Measurements from ENCODE around the gene ZZZ3. TPM values are rescaled to one million over a fixed set of nuclear protein-coding genes. Genes with fewer than 3 reads are reported as not detected.

ZZZ3 gene
- total and polyA plus RNA-seq, 2 of the 13 experiments (the other 11 are each of a cell fraction or from before 2014, with no cell fraction given): 18.1 to 50.2 TPM

DNA sequence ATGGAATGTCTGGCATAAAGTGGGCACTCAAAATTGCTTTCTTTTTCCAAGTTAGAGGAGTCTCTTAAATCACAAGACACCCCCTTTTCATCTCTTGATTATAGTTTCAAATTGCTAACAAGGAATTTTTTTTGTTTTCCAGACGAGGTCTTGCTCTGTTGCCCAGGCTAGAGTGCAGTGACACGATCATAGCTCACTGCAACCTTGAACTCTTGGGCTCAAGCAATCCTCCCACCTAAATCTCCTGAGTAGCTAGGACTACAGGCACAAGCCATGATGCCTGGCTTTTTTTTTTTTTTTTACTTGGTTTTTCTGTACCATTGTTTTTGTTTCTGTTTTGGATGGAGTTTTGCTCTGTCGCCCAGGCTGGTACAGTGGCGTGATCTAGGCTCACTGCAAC, 20.8 kb downstream of the ZZZ3 start:
- Histone ChIP-seq H3K9ac (ENCODE audit: insufficient read depth, low read depth, low read length) (no peak overlapping the region), H3K27me3 (ENCODE audit: control insufficient read depth in 1 of 2, insufficient read depth in 2 of 2, low read length in 2 of 2) (no peaks in the 10 kb centered on the region), H3K27ac (ENCODE audit: extremely low read length, insufficient read depth, low read length) (no peak overlapping the region), H3K9me3 (ENCODE audit: low read length) (no peaks in the 10 kb centered on the region), H3K4me2 (ENCODE audit: low read depth, low read length) (no peak overlapping the region), H3K36me3 (replicated peaks in 1 of 2; ENCODE audit: control insufficient read depth in 1 of 2, insufficient read depth in 2 of 2, low read length in 2 of 2) (no peaks in the 10 kb centered on the region), H3K4me1 (ENCODE audit: insufficient read depth, low read length) (peaks cover 40% of the 10 kb centered on the region), H4K20me1 (ENCODE audit: insufficient read depth, low read length) (peaks cover 57% of the 10 kb centered on the region), H3K79me2 (ENCODE audit: insufficient read depth, low read length) (peaks cover 91% of the 10 kb centered on the region), H2AFZ (ENCODE audit: low read length) (no peak overlapping the region), H3K4me3 (replicated peaks in 1 of 3; ENCODE audit: insufficient read depth in 1 of 3, low read depth in 2 of 3, low read length in 3 of 3) (no peak overlapping the region)
- 64% methylated on average over 4 of the region's 4 CpGs for WGBS (ENCODE audit: low lambda C conversion rate)
- peak; percentile 95 for TF ChIP-seq ZNF121 (CRISPR knock-in tag; IDR thresholded peaks at IDR 0.05)
- TF ChIP-seq ZMYM4 (CRISPR knock-in tag; IDR thresholded peaks at IDR 0.05): 0 out of 2 replicates have a peak, but pooled peaks have one; percentile 14
- TF ChIP-seq RARA (CRISPR knock-in tag; IDR thresholded peaks at IDR 0.05): 0 out of 2 replicates have a peak, but pooled peaks have one; percentile 13
- TF ChIP-seq, protein P1, sequence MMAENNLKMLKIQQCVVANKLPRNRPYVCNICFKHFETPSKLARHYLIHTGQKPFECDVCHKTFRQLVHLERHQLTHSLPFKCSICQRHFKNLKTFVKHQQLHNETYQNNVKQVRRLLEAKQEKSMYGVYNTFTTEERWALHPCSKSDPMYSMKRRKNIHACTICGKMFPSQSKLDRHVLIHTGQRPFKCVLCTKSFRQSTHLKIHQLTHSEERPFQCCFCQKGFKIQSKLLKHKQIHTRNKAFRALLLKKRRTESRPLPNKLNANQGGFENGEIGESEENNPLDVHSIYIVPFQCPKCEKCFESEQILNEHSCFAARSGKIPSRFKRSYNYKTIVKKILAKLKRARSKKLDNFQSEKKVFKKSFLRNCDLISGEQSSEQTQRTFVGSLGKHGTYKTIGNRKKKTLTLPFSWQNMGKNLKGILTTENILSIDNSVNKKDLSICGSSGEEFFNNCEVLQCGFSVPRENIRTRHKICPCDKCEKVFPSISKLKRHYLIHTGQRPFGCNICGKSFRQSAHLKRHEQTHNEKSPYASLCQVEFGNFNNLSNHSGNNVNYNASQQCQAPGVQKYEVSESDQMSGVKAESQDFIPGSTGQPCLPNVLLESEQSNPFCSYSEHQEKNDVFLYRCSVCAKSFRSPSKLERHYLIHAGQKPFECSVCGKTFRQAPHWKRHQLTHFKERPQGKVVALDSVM (CRISPR knock-in tag; IDR thresholded peaks at IDR 0.05): no peak
- TF ChIP-seq SP4 (CRISPR knock-in tag; IDR thresholded peaks at IDR 0.05): no peak
- peak; percentile 53 for TF ChIP-seq HNF4A (CRISPR knock-in tag; IDR thresholded peaks at IDR 0.05)
- peak; percentile 59; the same call in 1 of the 2 replicates for TF ChIP-seq ZMYM3 (CRISPR knock-in tag; IDR thresholded peaks at IDR 0.05)
- TF ChIP-seq, protein P2, sequence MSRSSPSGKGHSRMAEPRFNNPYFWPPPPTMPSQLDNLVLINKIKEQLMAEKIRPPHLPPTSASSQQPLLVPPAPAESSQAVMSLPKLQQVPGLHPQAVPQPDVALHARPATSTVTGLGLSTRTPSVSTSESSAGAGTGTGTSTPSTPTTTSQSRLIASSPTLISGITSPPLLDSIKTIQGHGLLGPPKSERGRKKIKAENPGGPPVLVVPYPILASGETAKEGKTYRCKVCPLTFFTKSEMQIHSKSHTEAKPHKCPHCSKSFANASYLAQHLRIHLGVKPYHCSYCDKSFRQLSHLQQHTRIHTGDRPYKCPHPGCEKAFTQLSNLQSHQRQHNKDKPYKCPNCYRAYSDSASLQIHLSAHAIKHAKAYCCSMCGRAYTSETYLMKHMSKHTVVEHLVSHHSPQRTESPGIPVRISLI (CRISPR knock-in tag; IDR thresholded peaks at IDR 0.05; ENCODE audit: borderline replicate concordance): peak; percentile 47; the same call in 1 of the 2 replicates
- 0 out of 2 replicates have a peak, but pooled peaks have one; percentile 39 for TF ChIP-seq ZMYM2 (CRISPR knock-in tag; IDR thresholded peaks at IDR 0.05)
- BruUV-seq (replicated peaks): no TSS peak
- FAIRE-seq: peak; percentile 28
- in situ Hi-C loops (cut with HindIII; ENCODE audit: extremely low pct_ligation_motif_present, low pct_unique_long_range_greater_than_20kb): no loop called here
- ATAC-seq: peak; percentile 61
- DNase-seq (ENCODE audit: low spot score): no peak
- ChIA-PET POLR2A (interaction anchor here (1.0 kb wide), 1 partner anchor 21 kb away, joined by 4 read pairs; the partner anchor contains the start of gene ZZZ3), CTCF (ENCODE audit: low intra/inter-chr PET ratio, low total read pairs) (no interaction called here)
- intact Hi-C loops (cut with micrococcal nuclease; ENCODE audit: unreplicated experiment): no loop called here

Measured in HepG2 (cell line).